A673 (cell line): Measurements from ENCODE around the gene CBLB. TPM values are rescaled to one million over a fixed set of nuclear protein-coding genes. Genes with fewer than 3 reads are reported as not detected.
"Not testable (repeated sequence)": the region's sequence is repeated elsewhere in the genome, so short reads cannot be mapped to it uniquely, and the experiment has no call there.

Experiments used
- BruUV-seq: library from RNA; stranded (reverse); fragments of 400-500 nt; replicated peaks from 2 replicates; lab custom pipeline; 2021; lab: Mats Ljungman, UMichigan
- CTCF ChIA-PET: fragments of 300-600 bp; sonication (Branson Sonifier 250); formaldehyde crosslinking; loops from one replicate; lab custom pipeline; 2022; ENCODE audit warnings: antibody characterized with exemption; lab: Charles Lee
- POLR2A ChIA-PET: fragments of 300-600 bp; sonication (Branson Sonifier 250); formaldehyde crosslinking; loops from one replicate; lab custom pipeline; 2022; ENCODE audit warnings: antibody characterized with exemption; ENCODE audit not compliant: low non-redundant PET; lab: Charles Lee
- DNase-seq: peaks from one replicate; pipeline ENCODE4 v3.0.0-alpha.2; 2015; ENCODE audit warnings: low spot score
- H3K27ac ChIP-seq: fragments of 200-600 bp; sonication (generic); 2 replicates; pipeline ENCODE4 v1.5.1; 2016; ENCODE audit warnings: mixed run types, low read depth, mild to moderate bottlenecking, mixed read lengths, antibody characterized with exemption, low read length; ENCODE audit not compliant: poor library complexity, severe bottlenecking
- H3K27me3 ChIP-seq: fragments of 200-600 bp; sonication (generic); replicated peaks from 2 replicates; pipeline ENCODE4 v1.6.1; 2017; ENCODE audit warnings: mixed run types, low read depth, mild to moderate bottlenecking, mixed read lengths, antibody characterized with exemption, low read length; ENCODE audit not compliant: insufficient read depth, poor library complexity
- H3K36me3 ChIP-seq: fragments of 200-600 bp; sonication (generic); 2 replicates; pipeline ENCODE4 v1.6.1; 2016; ENCODE audit warnings: mixed run types, mild to moderate bottlenecking, mixed read lengths, antibody characterized with exemption, low read length; ENCODE audit not compliant: insufficient read depth, poor library complexity, severe bottlenecking
- H3K4me1 ChIP-seq: fragments of 200-600 bp; sonication (generic); 2 replicates; pipeline ENCODE4 v1.6.1; 2017; ENCODE audit warnings: mixed run types, mild to moderate bottlenecking, mixed read lengths, antibody characterized with exemption, low read length; ENCODE audit not compliant: insufficient read depth, poor library complexity, severe bottlenecking
- H3K4me3 ChIP-seq: fragments of 200-600 bp; sonication (generic); 2 replicates; pipeline ENCODE4 v1.5.1; 2016; ENCODE audit warnings: low read depth, mixed run types, mild to moderate bottlenecking, mixed read lengths, low read length; ENCODE audit not compliant: poor library complexity, severe bottlenecking
- H3K9me3 ChIP-seq: fragments of 200-600 bp; sonication (generic); 2 replicates; pipeline ENCODE4 v1.6.1; 2016; ENCODE audit warnings: mixed run types, low read depth, mild to moderate bottlenecking, mixed read lengths, antibody characterized with exemption, low read length; ENCODE audit not compliant: poor library complexity, severe bottlenecking
- CTCF ChIP-seq: fragments of 300-800, 200-600 bp; sonication (generic); conservative IDR thresholded peaks from 2 replicates; pipeline ENCODE4 v1.5.1; 2017; ENCODE audit warnings: low read depth, mild to moderate bottlenecking, antibody characterized with exemption, low read length, moderate library complexity, mixed read lengths
- EZH2 ChIP-seq: fragments of 200-600 bp; sonication (generic); IDR thresholded peaks from 2 replicates; pipeline ENCODE4 v1.6.1; 2017; ENCODE audit warnings: borderline replicate concordance, low read depth, mild to moderate bottlenecking, mixed read lengths, antibody characterized with exemption, low read length; ENCODE audit not compliant: poor library complexity, severe bottlenecking
- intact Hi-C: fragments of 100-400 bp; cut with micrococcal nuclease; formaldehyde crosslinking; loops from one replicate; pipeline ENCODE4 v1.10.0; 2022; ENCODE audit not compliant: unreplicated experiment
- total RNA-seq: library from RNA; stranded (reverse); gene quantifications from 2 replicates; pipeline ENCODE4 v1.2.3, GENCODE V29; 2021

Gene CBLB
- total RNA-seq, 1 experiment from 2014 or later: 23.3 TPM

GRCh38 chr3:105822171-105823123 lies 46.4 kb downstream of the CBLB start:
- no peak for DNase-seq
- TF ChIP-seq CTCF: no peak
- no peak for TF ChIP-seq EZH2
- no peaks in the 10 kb centered on the region for H3K9me3 ChIP-seq
- intact Hi-C loops: no loop called here
- BruUV-seq: no TSS peak
- ChIA-PET POLR2A (no interaction called here), CTCF (no interaction called here)
- H3K36me3 ChIP-seq: no peaks in the 10 kb centered on the region
- H3K27ac ChIP-seq: no peak overlapping the region
- H3K27me3 ChIP-seq: no peaks in the 10 kb centered on the region
- no peaks in the 10 kb centered on the region for H3K4me1 ChIP-seq
- H3K4me3 ChIP-seq: no peak overlapping the region

DNA sequence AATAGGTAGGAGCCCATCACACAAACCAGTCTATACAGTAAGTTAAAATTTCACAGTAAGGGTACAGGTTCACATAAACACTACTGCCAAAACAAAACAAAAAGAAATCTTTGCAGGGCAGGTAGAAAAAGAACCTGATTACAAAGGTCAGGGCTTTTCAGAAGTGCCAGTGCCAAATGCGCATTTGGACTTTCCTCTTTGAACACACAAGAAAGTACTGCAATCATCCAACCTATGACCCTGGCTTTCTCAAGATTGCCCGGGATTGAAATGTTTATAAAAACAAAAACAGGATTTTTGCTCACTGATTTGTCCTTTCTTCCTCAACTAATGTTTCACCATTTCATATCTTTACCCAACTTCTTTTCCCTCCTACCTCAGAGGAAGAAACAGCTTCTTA lies 47.4 kb downstream of the CBLB start:
- peaks cover 4% of the 10 kb centered on the region for H3K4me1 ChIP-seq
- H3K36me3 ChIP-seq: no peaks in the 10 kb centered on the region
- no TSS peak for BruUV-seq
- H3K9me3 ChIP-seq: no peaks in the 10 kb centered on the region
- H3K4me3 ChIP-seq: no peak overlapping the region
- H3K27ac ChIP-seq: no peak overlapping the region
- CTCF ChIA-PET: no interaction called here
- intact Hi-C loops: no loop called here
- TF ChIP-seq CTCF (no peak), EZH2 (no peak)
- DNase-seq: no peak
- H3K27me3 ChIP-seq: no peaks in the 10 kb centered on the region
- POLR2A ChIA-PET: no interaction called here

GRCh38 chr3:105816833-105817232 lies 52.0 kb downstream of the CBLB start:
- no peak for DNase-seq
- H3K27ac ChIP-seq: no peak overlapping the region
- TF ChIP-seq EZH2: no peak
- no peak for TF ChIP-seq CTCF
- CTCF ChIA-PET: no interaction called here
- no peaks in the 10 kb centered on the region for H3K36me3 ChIP-seq
- intact Hi-C loops: no loop called here
- no TSS peak for BruUV-seq
- H3K4me1 ChIP-seq: peaks cover 14% of the 10 kb centered on the region
- no peak overlapping the region for H3K4me3 ChIP-seq
- no peaks in the 10 kb centered on the region for H3K27me3 ChIP-seq
- POLR2A ChIA-PET: no interaction called here
- no peaks in the 10 kb centered on the region for H3K9me3 ChIP-seq

DNA sequence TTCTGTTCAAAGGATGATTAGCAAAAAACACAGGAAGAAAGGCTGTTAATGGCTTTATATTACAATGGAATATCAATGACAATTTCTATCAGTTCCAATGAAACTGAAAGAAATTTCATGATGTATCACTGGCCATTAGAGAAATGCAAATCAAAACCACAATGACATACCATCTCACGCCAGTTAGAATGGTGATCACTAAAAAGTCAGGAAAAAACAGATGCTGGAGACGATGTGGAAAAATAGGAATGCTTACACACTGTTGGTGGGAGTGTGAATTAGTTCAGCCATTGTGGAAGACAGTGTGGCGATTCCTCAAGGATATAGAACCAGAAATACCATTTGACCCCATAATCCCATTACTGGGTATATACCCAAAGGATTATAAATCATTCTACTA lies 53.5 kb downstream of the CBLB start:
- H3K4me1 ChIP-seq: peaks cover 25% of the 10 kb centered on the region
- H3K27ac ChIP-seq, intact Hi-C loops, DNase-seq, CTCF ChIA-PET, POLR2A ChIA-PET, H3K36me3 ChIP-seq, BruUV-seq, H3K4me3 ChIP-seq, H3K9me3 ChIP-seq, H3K27me3 ChIP-seq: not testable (repeated sequence)
